BLaER1 (cell line): Measurements from ENCODE around the gene BCL7B.
"Not testable (repeated sequence)": the region's sequence is repeated elsewhere in the genome, so short reads cannot be mapped to it uniquely, and the experiment has no call there.

Experiments used
- H3K27ac ChIP-seq: shearing (Covaris generic); formaldehyde crosslinking; 2 replicates; pipeline ENCODE4 v1.8.1; 2022
- H3K27me3 ChIP-seq: shearing (Covaris generic); formaldehyde crosslinking; 2 replicates; pipeline ENCODE4 v1.8.1; 2022
- H3K36me3 ChIP-seq: shearing (Covaris generic); formaldehyde crosslinking; 2 replicates; pipeline ENCODE4 v1.8.1; 2022
- H3K4me1 ChIP-seq: shearing (Covaris generic); formaldehyde crosslinking; 2 replicates; pipeline ENCODE4 v1.8.1; 2022
- H3K4me2 ChIP-seq: shearing (Covaris generic); formaldehyde crosslinking; 2 replicates; pipeline ENCODE4 v1.8.1; 2022
- H3K4me3 ChIP-seq: shearing (Covaris generic); formaldehyde crosslinking; 2 replicates; pipeline ENCODE4 v1.8.1; 2022
- H3K9ac ChIP-seq: shearing (Covaris generic); formaldehyde crosslinking; 2 replicates; pipeline ENCODE4 v1.8.1; 2022
- H3K9me3 ChIP-seq: shearing (Covaris generic); formaldehyde crosslinking; 2 replicates; pipeline ENCODE4 v1.8.1; 2022
- H4K20me1 ChIP-seq: shearing (Covaris generic); formaldehyde crosslinking; 2 replicates; pipeline ENCODE4 v1.8.1; 2022
- Cebpa-rat ChIP-seq: shearing (Covaris generic); IDR thresholded peaks from 2 replicates; pipeline ENCODE4 v1.8.1; 2022

BCL7B gene

DNA sequence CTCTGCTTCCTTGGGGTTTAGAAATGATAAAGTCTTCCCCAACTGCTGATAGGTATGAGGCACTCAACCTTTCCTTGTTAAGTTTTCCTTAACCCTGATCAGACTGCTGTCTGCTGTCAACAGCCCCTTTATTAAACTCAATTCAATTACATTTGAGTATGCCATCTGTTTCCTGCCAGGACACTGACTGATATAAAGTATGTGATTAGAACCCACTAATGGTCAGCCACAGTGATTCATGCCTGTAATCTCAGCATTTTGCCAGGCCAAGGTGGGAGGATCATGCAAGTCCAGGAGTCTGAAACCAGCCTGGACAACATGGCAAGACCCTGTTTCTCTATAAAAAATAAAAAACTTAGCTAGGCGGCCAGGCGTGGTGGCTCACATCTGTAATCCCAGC lies 53.5 kb downstream of the BCL7B start:
- Histone ChIP-seq H3K9ac (no peak overlapping the region), H3K36me3 (peaks cover 99% of the 10 kb centered on the region), H3K9me3 (no peaks in the 10 kb centered on the region), H4K20me1 (peaks cover 94% of the 10 kb centered on the region), H3K4me1 (no peaks in the 10 kb centered on the region), H3K27me3 (no peaks in the 10 kb centered on the region), H3K4me2 (no peak overlapping the region), H3K27ac (no peak overlapping the region), H3K4me3 (no peak overlapping the region)
- no peak for TF ChIP-seq Cebpa-rat

GRCh38 chr7:73503229-73503628 lies 54.3 kb downstream of the BCL7B start:
- Histone ChIP-seq H3K4me2 (no peak overlapping the region), H3K9me3 (no peaks in the 10 kb centered on the region), H3K27ac (no peak overlapping the region), H3K4me3 (no peak overlapping the region), H3K4me1 (no peaks in the 10 kb centered on the region), H3K27me3 (no peaks in the 10 kb centered on the region), H3K36me3 (peaks cover 99% of the 10 kb centered on the region), H4K20me1 (peaks cover 94% of the 10 kb centered on the region), H3K9ac (no peak overlapping the region)
- TF ChIP-seq Cebpa-rat, result no peak

GRCh38 chr7:73496626-73497025 lies 60.9 kb downstream of the BCL7B start:
- no peak overlapping the region for H3K4me2 ChIP-seq
- no peaks in the 10 kb centered on the region for H3K9me3 ChIP-seq
- no peak for TF ChIP-seq Cebpa-rat
- no peak overlapping the region for H3K27ac ChIP-seq
- H3K27me3 ChIP-seq, result no peaks in the 10 kb centered on the region
- no peaks in the 10 kb centered on the region for H3K4me1 ChIP-seq
- no peak overlapping the region for H3K4me3 ChIP-seq
- peaks cover 99% of the 10 kb centered on the region for H4K20me1 ChIP-seq
- no peak overlapping the region for H3K9ac ChIP-seq
- H3K36me3 ChIP-seq, result peaks cover 100% of the 10 kb centered on the region

DNA sequence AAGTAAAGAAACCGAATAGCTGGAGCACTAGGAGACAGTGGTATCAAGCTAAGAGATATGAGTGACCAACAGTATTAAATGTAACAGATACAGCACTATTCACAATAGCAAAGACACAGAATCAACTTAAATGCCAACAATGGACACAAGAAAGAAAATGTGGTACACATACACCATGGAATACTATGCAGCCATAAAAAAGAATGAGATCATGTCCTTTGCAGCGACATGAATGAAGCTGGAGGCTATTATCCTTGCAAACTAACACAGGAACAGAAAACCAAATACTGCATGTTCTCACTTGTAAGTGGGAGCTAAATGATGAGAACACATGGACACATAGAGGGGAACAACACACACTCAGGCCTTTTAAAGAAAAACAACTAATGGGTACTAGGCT lies 62.0 kb downstream of the BCL7B start:
- Histone ChIP-seq H4K20me1 (peaks cover 98% of the 10 kb centered on the region), H3K36me3 (peaks cover 100% of the 10 kb centered on the region)
- H3K4me3 ChIP-seq, result not testable (repeated sequence)

DNA sequence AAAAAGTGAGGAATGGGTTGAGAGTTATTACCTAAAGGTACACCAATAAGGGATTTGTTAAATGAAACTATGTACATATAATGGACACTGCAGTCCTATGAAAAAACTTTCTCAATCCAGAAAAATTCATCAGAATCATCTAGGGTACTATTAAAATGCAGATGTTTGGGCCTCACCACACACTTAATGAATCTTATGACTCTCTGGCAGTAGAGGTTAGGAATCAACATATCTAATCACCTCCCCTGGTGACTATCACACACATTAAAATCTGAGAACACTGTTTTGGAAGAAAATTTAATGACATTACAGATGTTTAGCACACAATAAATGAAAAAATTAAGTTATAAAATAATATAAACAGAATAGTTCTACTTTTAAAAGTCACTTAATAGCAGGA lies 67.5 kb downstream of the BCL7B start:
- Histone ChIP-seq H3K27me3 (no peaks in the 10 kb centered on the region), H3K4me2 (no peak overlapping the region), H3K36me3 (peaks cover 98% of the 10 kb centered on the region)

More for the DNA sequence above, 62.0 kb downstream of the BCL7B start:
- H3K4me1 ChIP-seq, H3K9ac ChIP-seq, H3K27me3 ChIP-seq, H3K4me2 ChIP-seq, H3K9me3 ChIP-seq, H3K27ac ChIP-seq: not testable (repeated sequence)

GRCh38 chr7:73487486-73487885 lies 70.0 kb downstream of the BCL7B start:
- Histone ChIP-seq H3K27ac (no peak overlapping the region), H3K27me3 (no peaks in the 10 kb centered on the region), H3K4me3 (no peak overlapping the region), H3K9ac (no peak overlapping the region), H3K36me3 (peaks cover 98% of the 10 kb centered on the region), H4K20me1 (peaks cover 95% of the 10 kb centered on the region), H3K4me2 (no peak overlapping the region), H3K9me3 (no peaks in the 10 kb centered on the region), H3K4me1 (no peaks in the 10 kb centered on the region)
- no peak for TF ChIP-seq Cebpa-rat

More for the DNA sequence above, 67.5 kb downstream of the BCL7B start:
- Histone ChIP-seq H3K9ac (no peak overlapping the region), H4K20me1 (peaks cover 95% of the 10 kb centered on the region), H3K4me3 (no peak overlapping the region), H3K4me1 (no peaks in the 10 kb centered on the region), H3K27ac (no peak overlapping the region), H3K9me3 (no peaks in the 10 kb centered on the region)
- no peak for TF ChIP-seq Cebpa-rat
